Endothelial cell of umbilical vein (primary cell): ENCODE measurements around the gene MRPS27. TPM values are rescaled to one million over a fixed set of nuclear protein-coding genes. Genes with fewer than 3 reads are reported as not detected.

Experiments used
- BruUV-seq: library from RNA; stranded (reverse); fragments of 400-500 nt; replicated peaks from 2 replicates; lab custom pipeline; 2021; lab: Mats Ljungman, UMichigan
- CTCF ChIA-PET: fragments of 300-600, 350-600 bp; sonication (Branson Sonifier 250); formaldehyde crosslinking; loops from one replicate; lab custom pipeline; 2021; ENCODE audit warnings: antibody characterized with exemption, inconsistent platforms; lab: Charles Lee
- POLR2A ChIA-PET: fragments of 300-600, 350-600 bp; sonication (Branson Sonifier 250); formaldehyde crosslinking; loops from one replicate; lab custom pipeline; 2021; ENCODE audit warnings: antibody characterized with exemption, inconsistent platforms; lab: Charles Lee
- DNase-seq: peaks from one replicate; pipeline ENCODE4 v3.0.0-alpha.2; 2011; ENCODE audit warnings: low read depth, low spot score
- FAIRE-seq: peaks from 2 replicates; lab custom pipeline; 2011; peaks lifted over from hg19 to GRCh38; lab: Jason Lieb, UNC
- H2AFZ ChIP-seq: 2 replicates; pipeline ENCODE4 v1.6.0; 2012; ENCODE audit warnings: low read depth, low read length, control low read depth, inconsistent platforms
- H3K27ac ChIP-seq: 2 replicates; pipeline ENCODE4 v1.5.1; 2011; ENCODE audit warnings: low read depth, mild to moderate bottlenecking, control low read depth, low read length, moderate library complexity; ENCODE audit not compliant: insufficient read depth
- H3K27me3 ChIP-seq, 2 experiments: 2 replicates each; pipeline versions ENCODE4 v1.6.0 to v1.6.1; 2011; ENCODE audit warnings: low read length in 2 of 2, mixed read lengths in 1 of 2; ENCODE audit not compliant: control insufficient read depth in 2 of 2, insufficient read depth in 2 of 2
- H3K36me3 ChIP-seq, 2 experiments: 2 replicates in 1 of 2; 3 replicates in 1 of 2; pipeline ENCODE4 v1.5.1; 2011; ENCODE audit warnings: low read length in 2 of 2, mild to moderate bottlenecking in 1 of 2, moderate library complexity in 1 of 2; ENCODE audit not compliant: control insufficient read depth in 2 of 2, insufficient read depth in 2 of 2; ENCODE audit errors: extremely low read depth in 1 of 2
- H3K4me1 ChIP-seq: 3 replicates; pipeline ENCODE4 v1.5.1; 2011; ENCODE audit warnings: mild to moderate bottlenecking, low read length; ENCODE audit not compliant: control insufficient read depth, insufficient read depth; ENCODE audit errors: extremely low read depth
- H3K4me2 ChIP-seq: 2 replicates; pipeline ENCODE4 v1.6.1; 2011; ENCODE audit warnings: low read length, control low read depth, mixed read lengths; ENCODE audit not compliant: insufficient read depth
- H3K4me3 ChIP-seq, 3 experiments: fragments of 200-600 bp in 1 of 3; sonication (generic), shearing (Covaris generic) in 1 of 3; replicated peaks in 1 of 3; 2 replicates each; pipeline ENCODE4 v1.5.1; 2011 to 2016; ENCODE audit warnings: control low read depth in 3 of 3, low read length in 3 of 3, mild to moderate bottlenecking in 2 of 3, inconsistent platforms in 1 of 3, low read depth in 1 of 3, moderate library complexity in 1 of 3; ENCODE audit not compliant: insufficient read depth in 1 of 3
- H3K79me2 ChIP-seq: 2 replicates; pipeline ENCODE4 v1.6.0; 2012; ENCODE audit warnings: low read length, inconsistent platforms; ENCODE audit not compliant: control insufficient read depth, insufficient read depth
- H3K9ac ChIP-seq: replicated peaks from 2 replicates; pipeline ENCODE3; 2011; ENCODE audit warnings: low read length, control low read depth; ENCODE audit not compliant: insufficient read depth; ENCODE audit errors: extremely low read depth
- H3K9me1 ChIP-seq: replicated peaks from 3 replicates; pipeline ENCODE4 v1.6.0; 2011; ENCODE audit warnings: mild to moderate bottlenecking, low read length; ENCODE audit not compliant: control insufficient read depth, insufficient read depth; ENCODE audit errors: extremely low read depth
- H3K9me3 ChIP-seq: replicated peaks from 2 replicates; pipeline ENCODE4 v1.5.1; 2012; ENCODE audit warnings: low read length, inconsistent platforms; ENCODE audit not compliant: control insufficient read depth, insufficient read depth
- H4K20me1 ChIP-seq: replicated peaks from 2 replicates; pipeline ENCODE3; 2011; ENCODE audit warnings: mild to moderate bottlenecking, low read length; ENCODE audit not compliant: control insufficient read depth, insufficient read depth; ENCODE audit errors: extremely low read depth
- FOS ChIP-seq: IDR thresholded peaks from 2 replicates; pipeline ENCODE4 v1.6.1; 2011; ENCODE audit warnings: mild to moderate bottlenecking, low read length, moderate library complexity, borderline replicate concordance; ENCODE audit not compliant: insufficient read depth
- GATA2 ChIP-seq: IDR thresholded peaks from 2 replicates; pipeline ENCODE4 v1.7.0; 2011; ENCODE audit warnings: low read depth, mild to moderate bottlenecking, moderate library complexity, mixed read lengths, low read length; ENCODE audit not compliant: insufficient read length, insufficient read depth
- MYC ChIP-seq: IDR thresholded peaks from one replicate; pipeline ENCODE4 v1.6.1; 2011; ENCODE audit warnings: mild to moderate bottlenecking, low read depth, low read length
- dilution Hi-C: fragments of 300-500 bp; cut with MboI; formaldehyde crosslinking; loops from one replicate; pipeline ENCODE4 v1.15.0; 2019; ENCODE audit warnings: low sequenced_read_pairs; ENCODE audit not compliant: extremely low pct_ligation_motif_present
- intact Hi-C: fragments of 100-400 bp; cut with micrococcal nuclease; formaldehyde crosslinking; loops from one replicate; pipeline ENCODE4 v1.10.0; 2022
- polyA plus RNA-seq, 4 experiments: library from polyadenylated mRNA; depleted of rRNA in 3 of 4; stranded (reverse) in 3 of 4; unstranded in 1 of 4; fragments of >200 nt; gene quantifications; 2 replicates each; pipeline versions ENCODE4 v1.2.1 to v1.2.3, GENCODE V29; 2011 to 2012; ENCODE audit warnings: missing spikeins in 1 of 4
- total RNA-seq: library from RNA; stranded (reverse); gene quantifications from 2 replicates; pipeline ENCODE4 v1.2.3, GENCODE V29; 2021

The MRPS27 gene
- total and polyA plus RNA-seq, 2 donors (not counting 3 experiments of a cell fraction or from before 2014, with no cell fraction given), result 56.0 to 67.1 TPM

GRCh38 chr5:72241346-72242003 lies 78.6 kb downstream of the MRPS27 start:
- intact Hi-C loops (loop anchor here (10.0 kb wide), 1 partner anchor 603 kb away; no protein-coding TSS in a partner anchor), dilution Hi-C loops (no loop called here)
- Histone ChIP-seq H2AFZ (no peak overlapping the region), H3K9me3 (no peaks in the 10 kb centered on the region), H3K27me3 (no peaks in the 10 kb centered on the region), H3K27ac (no peak overlapping the region), H3K4me2 (no peak overlapping the region), H3K36me3 (peaks cover 0 to 3% of the 10 kb centered on the region in 2 experiments), H3K4me1 (peaks cover 34% of the 10 kb centered on the region), H3K9ac (no peak overlapping the region), H4K20me1 (no peaks in the 10 kb centered on the region), H3K79me2 (peaks cover 15% of the 10 kb centered on the region), H3K9me1 (no peaks in the 10 kb centered on the region), H3K4me3 (no peak overlapping the region)
- no TSS peak for BruUV-seq
- POLR2A ChIA-PET, result no interaction called here
- CTCF ChIA-PET, result no interaction called here
- TF ChIP-seq MYC (no peak), GATA2 (no peak)
- no peak for DNase-seq
- FAIRE-seq, result no peak

DNA sequence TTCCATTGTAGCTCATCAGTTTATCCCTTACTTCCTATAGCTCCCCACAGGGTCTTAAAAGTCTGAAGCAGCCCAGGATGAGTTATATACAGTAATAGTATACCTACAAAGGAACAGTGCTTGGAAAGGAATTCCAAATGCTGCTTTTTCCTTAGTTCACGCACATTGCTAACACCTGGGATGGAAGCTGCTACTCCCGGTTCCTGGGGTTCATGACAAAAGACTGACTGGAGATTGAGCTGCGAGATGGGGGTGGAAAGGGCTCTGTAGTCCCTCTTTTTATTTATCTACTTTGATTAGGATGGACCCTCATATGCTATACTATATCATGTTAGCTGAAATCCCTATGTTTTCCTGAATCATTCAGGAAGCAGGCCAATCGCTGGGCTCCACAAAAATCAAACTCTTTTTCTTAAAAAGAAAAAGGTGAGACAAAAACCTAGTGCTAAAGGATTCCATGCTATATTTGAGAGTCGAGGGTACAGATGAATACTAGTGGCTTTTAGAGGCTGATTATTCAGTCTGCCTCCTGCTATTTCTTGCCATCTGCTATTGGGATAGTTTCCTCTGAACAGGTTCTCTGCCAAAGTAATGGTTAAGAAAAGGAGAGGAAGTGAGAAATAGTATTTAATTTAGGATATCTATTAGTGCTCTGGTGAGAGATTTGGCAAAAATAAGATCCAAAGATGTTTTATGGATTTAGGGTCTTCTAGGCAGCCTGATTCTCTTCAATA lies 81.2 kb downstream of the MRPS27 start:
- no peak for FAIRE-seq
- DNase-seq, result no peak
- TF ChIP-seq FOS, result no peak
- Histone ChIP-seq H3K9me1 (no peaks in the 10 kb centered on the region), H3K9me3 (no peaks in the 10 kb centered on the region), H3K36me3 (peaks cover 0 to 3% of the 10 kb centered on the region in 2 experiments), H3K79me2 (peaks cover 14% of the 10 kb centered on the region), H3K4me2 (no peak overlapping the region), H3K4me1 (peaks cover 33% of the 10 kb centered on the region), H3K9ac (no peak overlapping the region), H3K4me3 (no peak overlapping the region), H4K20me1 (no peaks in the 10 kb centered on the region), H2AFZ (no peak overlapping the region), H3K27me3 (no peaks in the 10 kb centered on the region), H3K27ac (no peak overlapping the region)
- BruUV-seq, result no TSS peak
- ChIA-PET POLR2A (no interaction called here), CTCF (interaction anchor here (0.7 to 1.7 kb wide), 2 partner anchors 9 kb away, joined by 3 to 9 read pairs; no protein-coding TSS in a partner anchor)
- intact Hi-C loops, result no loop called here
- dilution Hi-C loops, result no loop called here
